Hematopoietic multipotent progenitor cell treated with erythropoietin and hydrocortisone succinate and interleukin-3 and kit ligand, for 15 days (in vitro differentiated cells): ENCODE data around the gene TRIM44.
"Not testable (repeated sequence)": the region's sequence is repeated elsewhere in the genome, so short reads cannot be mapped to it uniquely, and the experiment has no call there.

Experiments used
- DNase-seq: peaks from one replicate; pipeline ENCODE4 v3.0.0-alpha.2; 2015; ENCODE audit warnings: low spot score

Gene TRIM44

GRCh38 chr11:35672608-35673007 lies 10.0 kb downstream of the TRIM44 start:
- no peak for DNase-seq

DNA sequence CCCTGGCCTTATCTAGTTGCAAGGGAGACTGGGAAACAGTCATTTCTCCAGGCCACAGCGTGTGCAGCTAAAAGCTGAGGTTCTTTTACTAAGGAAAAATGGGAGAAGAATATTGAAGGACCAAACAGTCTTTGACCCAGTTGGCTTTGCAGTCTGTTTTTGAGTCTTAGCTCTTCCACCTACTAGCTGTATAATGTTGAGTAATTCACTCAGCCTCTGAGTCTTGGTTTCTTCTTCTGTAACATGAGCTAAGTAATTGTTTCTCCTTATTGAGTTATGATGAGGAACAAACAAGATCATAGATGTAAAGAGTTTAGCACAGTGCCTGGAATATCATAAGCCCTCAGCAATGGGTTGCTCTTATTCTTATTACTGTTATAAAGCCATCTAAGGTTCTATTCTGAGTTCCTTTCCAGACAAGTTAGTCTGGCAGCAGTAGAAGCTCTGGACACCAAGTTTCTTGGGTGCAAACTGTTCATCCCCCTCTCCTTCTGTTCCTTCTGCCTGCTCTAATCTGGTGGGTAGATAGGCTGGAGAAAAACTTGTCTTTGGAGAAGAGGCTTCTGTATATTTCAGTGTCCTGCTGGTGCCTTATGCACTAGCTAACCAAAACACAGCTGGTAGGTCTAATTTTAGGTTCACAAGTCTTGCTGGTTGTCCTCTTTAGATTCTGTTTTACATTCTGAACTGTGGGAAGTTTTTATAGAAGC lies 13.5 kb downstream of the TRIM44 start:
- DNase-seq = no peak

- no peak for DNase-seq
Measured at GRCh38 chr11:35676611-35676965, 14.0 kb downstream of the TRIM44 start.

- no peak for DNase-seq
Measured at GRCh38 chr11:35677904-35678303, 15.3 kb downstream of the TRIM44 start.

DNA sequence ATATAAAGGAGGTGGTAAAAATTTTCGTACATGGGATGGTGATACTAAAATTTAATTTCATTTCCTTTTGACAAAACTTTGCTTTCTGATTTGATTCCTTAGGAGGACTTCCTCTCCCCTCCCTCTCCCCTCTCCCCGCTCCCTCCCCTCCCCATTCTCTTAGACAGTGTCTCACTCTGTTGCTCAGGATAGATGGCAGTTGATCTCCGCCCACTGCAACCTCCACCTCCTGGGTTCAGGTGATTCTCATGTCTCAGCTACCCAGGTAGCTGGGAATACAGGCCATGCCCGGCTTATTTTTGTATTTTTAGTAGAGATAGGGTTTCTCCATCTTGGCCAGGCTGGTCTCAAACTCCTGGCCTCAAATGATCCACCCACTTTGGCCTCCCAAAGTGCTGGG lies 15.9 kb downstream of the TRIM44 start:
- DNase-seq = no peak

GRCh38 chr11:35678975-35679374 lies 16.4 kb downstream of the TRIM44 start:
- no peak for DNase-seq

DNA sequence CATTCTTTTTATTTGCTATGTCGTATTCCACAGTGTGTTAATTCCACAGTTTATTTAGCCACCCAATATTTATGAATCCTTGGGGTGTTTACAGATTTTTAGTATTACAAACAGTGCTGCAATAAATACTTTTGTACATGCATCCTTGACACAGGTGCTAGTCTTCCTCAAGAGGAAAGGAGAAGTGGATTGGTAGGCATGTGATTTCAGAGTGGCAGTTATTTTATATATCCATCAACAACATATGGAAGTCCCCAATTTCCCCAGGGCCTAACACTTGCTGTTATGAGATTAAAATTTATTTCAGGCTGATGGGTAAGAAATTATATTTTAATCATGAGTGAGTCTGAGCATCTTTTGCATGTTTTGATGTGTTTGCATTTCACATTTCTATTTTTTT lies 17.9 kb downstream of the TRIM44 start:
- DNase-seq = no peak

DNA sequence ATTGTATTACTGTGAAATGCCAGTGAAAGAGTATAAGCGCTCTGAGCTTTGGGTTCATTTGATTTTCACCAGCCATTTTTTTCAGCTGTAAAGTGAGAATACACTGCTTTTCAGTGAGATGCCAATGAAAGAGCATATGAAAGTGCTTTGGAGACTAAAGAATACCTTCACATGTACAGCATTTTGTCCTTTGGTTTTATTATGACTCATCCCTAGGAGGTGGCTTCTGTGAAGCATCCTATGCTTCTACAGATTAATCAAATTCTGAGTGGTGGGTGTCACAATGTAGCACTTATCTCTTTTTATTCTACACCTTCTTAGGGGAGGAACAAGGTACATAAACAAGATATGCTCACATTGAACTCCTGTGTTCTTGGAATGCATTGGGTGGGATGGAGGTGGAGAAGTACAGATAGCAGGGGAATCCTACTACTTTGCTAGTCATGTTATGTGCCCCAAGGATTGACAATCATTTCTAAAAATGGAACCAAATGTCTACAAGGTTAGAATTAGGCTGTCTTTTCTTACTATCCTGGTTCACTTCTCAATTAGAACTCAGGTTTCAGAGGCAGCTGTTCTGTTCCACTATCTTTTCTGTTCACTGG lies 18.7 kb downstream of the TRIM44 start:
- DNase-seq = no peak

DNA sequence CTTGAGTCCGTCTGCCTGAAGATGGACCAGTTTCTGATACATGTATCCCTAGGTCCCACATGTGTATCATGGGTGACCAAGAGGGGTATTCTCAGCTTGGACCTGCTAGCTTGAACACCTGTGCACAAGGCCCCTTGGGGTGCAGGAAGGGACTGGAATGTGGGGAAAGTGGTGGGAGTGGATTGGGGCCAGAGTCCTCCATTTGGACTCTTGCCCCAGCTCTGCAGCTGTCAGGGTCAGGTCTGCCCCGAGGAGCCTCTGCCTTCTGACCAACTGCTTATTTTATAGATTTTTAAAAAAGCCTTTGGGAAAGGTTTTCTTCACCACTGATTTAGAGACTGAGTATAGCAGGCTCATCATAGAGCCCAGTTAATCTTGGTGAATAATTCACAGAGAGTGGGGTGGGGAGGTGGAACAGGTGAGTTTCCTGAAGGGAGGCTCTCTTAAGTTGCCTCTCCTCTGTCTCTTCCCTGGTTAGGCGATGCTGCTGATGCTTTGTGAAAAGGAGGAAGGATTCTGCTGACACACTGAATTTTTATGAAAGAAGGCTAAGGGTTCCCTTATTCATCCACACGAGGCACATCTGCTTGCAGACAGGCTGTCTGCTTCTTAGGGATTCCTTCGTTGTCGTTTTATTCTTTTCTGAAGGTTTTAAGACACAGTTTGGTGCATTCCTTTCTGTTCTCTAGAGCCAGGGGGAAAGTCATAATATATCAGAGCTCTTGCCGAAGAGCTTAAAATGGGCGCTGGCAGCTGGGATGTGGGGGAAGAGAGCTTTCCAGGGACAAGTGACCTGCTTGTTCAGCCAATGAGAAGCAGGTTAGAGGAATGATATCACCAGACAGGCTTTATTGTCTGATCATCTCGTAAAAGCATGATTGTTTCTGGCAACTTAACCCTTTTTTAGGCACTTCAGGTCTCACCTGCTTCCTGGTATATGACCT lies 19.9 kb downstream of the TRIM44 start:
- DNase-seq = no peak

GRCh38 chr11:35683728-35684339 lies 21.3 kb downstream of the TRIM44 start:
- DNase-seq = no peak

- DNase-seq = no peak
Measured at GRCh38 chr11:35688023-35688422, 25.4 kb downstream of the TRIM44 start.

DNA sequence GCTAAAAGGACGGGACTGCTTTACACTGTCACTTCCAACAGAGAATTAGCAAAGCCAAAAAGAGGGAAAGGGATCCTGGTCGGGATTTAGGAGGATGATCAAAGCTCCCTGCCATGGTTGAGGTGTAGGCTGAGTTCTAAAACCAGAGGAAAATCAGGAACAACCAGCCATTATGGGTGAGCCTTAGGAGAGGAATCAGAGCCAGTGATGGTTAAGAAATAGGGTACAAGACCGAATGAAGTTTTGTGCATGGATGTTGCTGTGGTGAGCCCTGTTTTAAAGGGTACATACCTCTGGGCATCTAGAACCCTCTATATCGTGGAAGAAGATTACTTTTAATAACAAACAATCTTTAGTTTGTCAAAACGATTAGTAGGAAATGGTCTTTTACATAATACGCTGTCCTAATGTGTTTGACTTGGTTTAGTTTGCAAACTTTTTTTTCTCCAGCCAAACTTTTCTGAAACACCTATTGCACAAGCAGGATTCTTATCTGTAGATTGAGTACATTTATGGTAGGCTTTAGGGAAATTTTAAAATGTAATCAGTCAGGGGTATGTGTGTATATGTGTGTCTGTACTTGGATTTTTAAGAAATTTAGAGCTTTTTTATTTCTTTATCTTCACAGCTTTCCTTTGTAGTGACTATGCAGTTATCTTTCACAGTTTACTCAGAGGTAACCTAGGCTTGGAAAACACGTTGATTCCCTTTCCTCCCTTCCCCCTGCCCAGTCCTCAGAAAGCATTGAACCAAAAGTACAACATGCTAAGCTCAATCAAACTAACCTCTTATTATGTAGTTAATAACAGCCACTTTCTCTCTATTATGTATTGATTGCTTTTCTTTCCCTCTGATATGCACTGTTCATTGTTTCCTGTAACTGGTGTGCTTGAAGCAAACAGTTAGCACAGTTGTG lies 26.8 kb downstream of the TRIM44 start:
- no peak for DNase-seq

GRCh38 chr11:35702126-35702525 lies 39.6 kb downstream of the TRIM44 start:
- DNase-seq = no peak

GRCh38 chr11:35709376-35709775 lies 46.8 kb downstream of the TRIM44 start:
- no peak for DNase-seq

DNA sequence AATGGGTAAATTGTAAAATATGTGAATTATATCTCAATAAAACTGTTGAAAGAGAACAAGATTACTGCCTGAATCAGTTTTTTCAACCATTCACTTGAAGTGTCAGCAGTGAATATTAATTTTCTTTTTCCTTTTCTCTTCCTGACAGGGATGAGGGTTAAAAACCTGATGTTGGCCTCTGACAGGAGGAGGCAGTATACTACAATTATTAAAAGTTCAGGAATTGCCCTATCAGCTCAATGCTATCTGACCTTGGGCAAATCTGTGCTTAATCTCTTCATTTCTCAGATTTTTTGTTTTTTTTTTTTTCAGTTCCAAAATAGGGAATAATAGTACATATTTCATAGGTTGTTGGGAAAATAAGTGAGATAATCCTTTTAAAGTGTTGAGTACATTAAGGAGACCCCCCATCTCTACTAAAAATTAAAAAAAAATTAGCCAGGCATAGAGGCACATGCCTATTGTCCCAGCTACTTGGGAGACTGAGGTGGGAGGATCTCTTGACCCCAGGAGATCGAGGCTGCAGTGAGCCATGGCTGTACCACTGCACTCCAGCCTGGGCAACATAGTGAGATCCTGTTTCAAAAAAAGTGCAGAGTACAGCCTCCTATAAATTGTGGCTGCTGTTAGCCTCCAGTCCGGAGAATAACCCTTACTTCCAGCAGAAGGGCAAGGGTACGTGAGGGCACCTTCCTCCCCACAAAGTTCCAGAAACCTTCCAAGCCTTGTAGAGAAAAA lies 48.8 kb downstream of the TRIM44 start:
- no peak for DNase-seq

GRCh38 chr11:35711924-35712323 lies 49.3 kb downstream of the TRIM44 start:
- no peak for DNase-seq

- DNase-seq = no peak
Measured at GRCh38 chr11:35712533-35712932, 50.0 kb downstream of the TRIM44 start.

- DNase-seq = no peak
Measured at GRCh38 chr11:35714882-35715627, 52.5 kb downstream of the TRIM44 start.

DNA sequence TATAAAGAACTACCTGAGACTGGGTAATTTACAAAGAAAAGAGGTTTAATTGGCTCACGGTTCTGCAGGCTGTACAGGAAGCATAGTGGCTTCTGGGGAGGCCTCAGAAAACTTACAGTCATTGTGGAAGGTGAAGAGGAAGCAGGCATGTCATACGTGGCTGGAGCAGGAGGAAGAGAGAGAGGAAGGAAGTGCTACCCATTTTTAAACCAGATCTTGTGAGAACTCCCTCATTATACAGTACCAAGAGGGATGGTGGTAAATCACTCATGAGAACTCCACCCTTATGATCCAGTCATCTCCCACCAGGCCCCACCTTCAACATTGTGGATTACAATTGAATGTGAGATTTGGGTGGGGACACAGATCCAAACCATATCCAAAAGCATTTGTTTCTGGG lies 53.1 kb downstream of the TRIM44 start:
- DNase-seq = not testable (repeated sequence)

- DNase-seq = no peak
Measured at GRCh38 chr11:35717043-35717442, 54.5 kb downstream of the TRIM44 start.
